DND-41 (cell line): ENCODE measurements around the gene NRIP1.

Source experiments
- ATAC-seq: fragments of 200-7000 bp; cut with Tn5 transposase; 3 replicates; pipeline ENCODE4 v1.9.1; 2021; ENCODE audit warnings: low read depth; ENCODE audit not compliant: insufficient read depth
- DNase-seq: peaks from one replicate; pipeline ENCODE4 v3.0.0-alpha.2; 2020
- H2AFZ ChIP-seq: 2 replicates; pipeline ENCODE4 v1.6.0; 2012; ENCODE audit warnings: low read depth, low read length
- H3K27ac ChIP-seq: 2 replicates; pipeline ENCODE4 v1.5.1; 2012; ENCODE audit warnings: low read length, inconsistent platforms
- H3K27me3 ChIP-seq: fragments of 200-600 bp; sonication (generic); 2 replicates; pipeline ENCODE4 v1.6.0; 2012; ENCODE audit warnings: low read length, mild to moderate bottlenecking, inconsistent platforms; ENCODE audit not compliant: insufficient read depth, poor library complexity
- H3K36me3 ChIP-seq: 2 replicates; pipeline ENCODE4 v1.5.1; 2012; ENCODE audit warnings: low read length, inconsistent platforms; ENCODE audit not compliant: insufficient read depth
- H3K4me1 ChIP-seq: 2 replicates; pipeline ENCODE4 v1.5.1; 2012; ENCODE audit warnings: mild to moderate bottlenecking, low read length; ENCODE audit not compliant: insufficient read depth
- H3K4me2 ChIP-seq: 2 replicates; pipeline ENCODE4 v1.6.0; 2012; ENCODE audit warnings: mild to moderate bottlenecking, moderate library complexity, low read length, inconsistent platforms; ENCODE audit not compliant: insufficient read depth
- H3K4me3 ChIP-seq, 2 experiments: fragments of 200-600 bp in 1 of 2; shearing (Covaris generic) in 1 of 2; 2 replicates each; pipeline ENCODE4 v1.5.1; 2012 to 2016; ENCODE audit warnings: inconsistent platforms in 2 of 2, low read length in 2 of 2, mild to moderate bottlenecking in 2 of 2, low read depth in 1 of 2, moderate library complexity in 1 of 2
- H3K79me2 ChIP-seq: 2 replicates; pipeline ENCODE4 v1.6.0; 2012; ENCODE audit warnings: low read length, inconsistent platforms; ENCODE audit not compliant: insufficient read depth
- H3K9ac ChIP-seq: 2 replicates; pipeline ENCODE4 v1.6.0; 2012; ENCODE audit warnings: low read depth, mild to moderate bottlenecking, inconsistent platforms, low read length, moderate library complexity
- H3K9me3 ChIP-seq: 2 replicates; pipeline ENCODE4 v1.5.1; 2012; ENCODE audit warnings: low read length, moderate library complexity, mild to moderate bottlenecking, inconsistent platforms; ENCODE audit not compliant: insufficient read depth, severe bottlenecking
- H4K20me1 ChIP-seq: 2 replicates; pipeline ENCODE4 v1.6.0; 2012; ENCODE audit warnings: low read length; ENCODE audit not compliant: insufficient read depth
- EZH2 ChIP-seq: IDR thresholded peaks from 3 replicates; pipeline ENCODE4 v1.6.1; 2012; ENCODE audit warnings: borderline replicate concordance, low read depth, mild to moderate bottlenecking, moderate library complexity, low read length, inconsistent platforms; ENCODE audit not compliant: severe bottlenecking
- TF ChIP-seq, protein P1 (sequence below): IDR thresholded peaks from 2 replicates; pipeline ENCODE4 v1.5.1; 2012; ENCODE audit warnings: borderline replicate concordance, low read length, moderate library complexity, mild to moderate bottlenecking; ENCODE audit not compliant: poor library complexity, severe bottlenecking; ENCODE audit errors: extremely low read depth

Gene NRIP1

DNA sequence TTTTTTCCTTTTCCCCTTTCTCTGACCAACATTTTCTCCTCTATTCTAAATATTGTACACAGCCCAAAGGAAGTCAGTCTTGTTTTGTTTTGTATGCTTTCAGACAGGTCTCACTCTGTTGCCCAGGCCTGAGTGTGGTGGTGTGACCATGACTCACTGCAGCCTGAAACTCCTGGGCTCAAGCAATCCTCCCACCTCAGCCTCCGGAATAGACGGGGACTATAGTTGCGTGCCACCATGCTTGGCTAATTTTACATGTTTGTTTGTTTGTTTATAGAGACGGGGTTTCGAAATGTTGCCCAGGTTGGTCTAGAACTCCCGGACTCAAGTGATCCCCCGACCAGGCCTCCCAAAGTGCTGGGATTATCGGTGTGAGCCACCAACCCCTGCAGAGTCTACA is 72.8 kb downstream of the NRIP1 start:
- peaks cover 25% of the 10 kb centered on the region for H3K36me3 ChIP-seq

DNA sequence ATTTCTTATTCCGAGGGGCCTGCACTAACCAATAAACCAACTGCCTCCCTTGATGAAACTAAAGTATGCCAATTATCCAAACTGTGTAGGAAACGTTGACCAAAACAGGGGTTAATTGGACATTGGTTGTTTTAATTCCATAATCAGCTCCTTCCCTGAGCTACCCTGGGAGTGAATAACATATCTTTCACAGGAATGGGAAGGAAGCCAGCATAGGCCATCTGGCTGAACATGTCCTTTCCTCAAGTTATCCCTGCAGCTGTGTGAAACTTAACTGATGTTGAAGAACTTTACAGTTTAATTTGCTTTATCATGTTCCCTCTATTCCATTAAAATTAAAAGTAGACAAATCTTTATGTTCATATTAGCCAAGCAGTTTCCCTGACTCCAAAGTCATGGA is 75.4 kb downstream of the NRIP1 start:
- Histone ChIP-seq H3K9ac (no peak overlapping the region), H3K9me3 (no peaks in the 10 kb centered on the region), H3K79me2 (peaks cover 50% of the 10 kb centered on the region), H4K20me1 (peaks cover 5% of the 10 kb centered on the region; the same call in 1 of the 2 replicates), H3K4me3 (no peak overlapping the region), H3K27ac (no peak overlapping the region), H3K27me3 (no peaks in the 10 kb centered on the region), H3K4me1 (no peaks in the 10 kb centered on the region), H3K4me2 (no peak overlapping the region), H2AFZ (no peak overlapping the region), H3K36me3 (peaks cover 31% of the 10 kb centered on the region)
- ATAC-seq: no peak
- no peak for DNase-seq
- TF ChIP-seq, protein P1, sequence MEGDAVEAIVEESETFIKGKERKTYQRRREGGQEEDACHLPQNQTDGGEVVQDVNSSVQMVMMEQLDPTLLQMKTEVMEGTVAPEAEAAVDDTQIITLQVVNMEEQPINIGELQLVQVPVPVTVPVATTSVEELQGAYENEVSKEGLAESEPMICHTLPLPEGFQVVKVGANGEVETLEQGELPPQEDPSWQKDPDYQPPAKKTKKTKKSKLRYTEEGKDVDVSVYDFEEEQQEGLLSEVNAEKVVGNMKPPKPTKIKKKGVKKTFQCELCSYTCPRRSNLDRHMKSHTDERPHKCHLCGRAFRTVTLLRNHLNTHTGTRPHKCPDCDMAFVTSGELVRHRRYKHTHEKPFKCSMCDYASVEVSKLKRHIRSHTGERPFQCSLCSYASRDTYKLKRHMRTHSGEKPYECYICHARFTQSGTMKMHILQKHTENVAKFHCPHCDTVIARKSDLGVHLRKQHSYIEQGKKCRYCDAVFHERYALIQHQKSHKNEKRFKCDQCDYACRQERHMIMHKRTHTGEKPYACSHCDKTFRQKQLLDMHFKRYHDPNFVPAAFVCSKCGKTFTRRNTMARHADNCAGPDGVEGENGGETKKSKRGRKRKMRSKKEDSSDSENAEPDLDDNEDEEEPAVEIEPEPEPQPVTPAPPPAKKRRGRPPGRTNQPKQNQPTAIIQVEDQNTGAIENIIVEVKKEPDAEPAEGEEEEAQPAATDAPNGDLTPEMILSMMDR: no peak
- TF ChIP-seq EZH2: no peak

More for the DNA sequence above, 72.8 kb downstream of the NRIP1 start:
- Histone ChIP-seq H2AFZ (no peak overlapping the region), H3K9me3 (no peaks in the 10 kb centered on the region), H4K20me1 (peaks cover 5% of the 10 kb centered on the region; the same call in 1 of the 2 replicates), H3K9ac (no peak overlapping the region), H3K4me1 (no peaks in the 10 kb centered on the region), H3K79me2 (peaks cover 58% of the 10 kb centered on the region), H3K4me2 (no peak overlapping the region), H3K27ac (no peak overlapping the region), H3K4me3 (no peak overlapping the region), H3K27me3 (no peaks in the 10 kb centered on the region)
- DNase-seq (no peak), ATAC-seq (no peak)
- TF ChIP-seq, protein P1: no peak
- TF ChIP-seq EZH2: no peak

DNA sequence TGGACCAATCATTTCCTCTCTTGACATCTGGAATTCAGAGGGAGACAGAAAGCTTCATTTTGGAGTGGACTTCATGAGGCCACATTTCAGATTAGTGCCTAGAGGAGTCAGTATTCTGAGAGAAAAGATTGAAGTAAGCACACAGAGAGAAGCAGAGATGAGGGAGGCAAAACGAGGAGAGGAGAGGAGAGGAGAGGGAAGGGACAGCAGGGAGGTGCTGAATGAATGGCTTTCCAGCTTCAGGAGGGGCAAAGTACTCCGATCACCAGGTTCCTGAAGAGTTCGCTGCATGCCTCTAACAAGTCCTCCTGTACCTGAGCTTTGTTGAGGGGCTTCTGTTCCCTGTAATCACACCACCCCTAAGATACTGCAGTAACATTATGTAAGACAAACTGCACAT is 76.0 kb downstream of the NRIP1 start:
- H4K20me1 ChIP-seq: peaks cover 5% of the 10 kb centered on the region; the same call in 1 of the 2 replicates
- no peak for ATAC-seq
- H3K4me3 ChIP-seq: no peak overlapping the region
- H3K36me3 ChIP-seq: peaks cover 31% of the 10 kb centered on the region
- no peak for TF ChIP-seq EZH2
- TF ChIP-seq, protein P1: no peak
- H3K9ac ChIP-seq: no peak overlapping the region
- DNase-seq: no peak
- H3K4me2 ChIP-seq: no peak overlapping the region
- H2AFZ ChIP-seq: no peak overlapping the region
- H3K79me2 ChIP-seq: peaks cover 46% of the 10 kb centered on the region
- no peaks in the 10 kb centered on the region for H3K4me1 ChIP-seq
- H3K9me3 ChIP-seq: no peaks in the 10 kb centered on the region
- no peak overlapping the region for H3K27ac ChIP-seq
- H3K27me3 ChIP-seq: no peaks in the 10 kb centered on the region
